ENCODE results near the gene HS6ST2.

DNA sequence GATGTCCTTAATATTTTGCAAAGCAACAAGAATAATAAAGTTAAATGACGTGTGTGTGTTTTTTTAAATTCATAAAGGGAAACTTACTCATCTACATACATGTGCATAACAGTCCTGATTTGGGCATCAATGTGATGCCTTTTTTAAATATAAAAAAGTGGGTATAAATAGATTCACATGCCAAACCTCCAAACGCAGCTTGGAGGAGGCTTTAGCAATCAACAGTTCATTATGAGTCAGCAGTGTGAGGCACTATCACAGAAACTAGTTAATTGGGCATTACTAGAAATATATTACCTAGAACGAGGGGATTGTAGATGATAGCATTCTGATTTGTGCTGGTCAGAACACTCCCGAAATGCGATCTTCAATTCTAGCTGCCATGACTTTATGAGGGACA lies 115.1 kb downstream of the HS6ST2 start:
- TF ChIP-seq EZH2 (IDR thresholded peaks at IDR 0.05; ENCODE audit: borderline replicate concordance, low read depth, low read length, severe bottlenecking) = no peak
- TF ChIP-seq, protein P1, sequence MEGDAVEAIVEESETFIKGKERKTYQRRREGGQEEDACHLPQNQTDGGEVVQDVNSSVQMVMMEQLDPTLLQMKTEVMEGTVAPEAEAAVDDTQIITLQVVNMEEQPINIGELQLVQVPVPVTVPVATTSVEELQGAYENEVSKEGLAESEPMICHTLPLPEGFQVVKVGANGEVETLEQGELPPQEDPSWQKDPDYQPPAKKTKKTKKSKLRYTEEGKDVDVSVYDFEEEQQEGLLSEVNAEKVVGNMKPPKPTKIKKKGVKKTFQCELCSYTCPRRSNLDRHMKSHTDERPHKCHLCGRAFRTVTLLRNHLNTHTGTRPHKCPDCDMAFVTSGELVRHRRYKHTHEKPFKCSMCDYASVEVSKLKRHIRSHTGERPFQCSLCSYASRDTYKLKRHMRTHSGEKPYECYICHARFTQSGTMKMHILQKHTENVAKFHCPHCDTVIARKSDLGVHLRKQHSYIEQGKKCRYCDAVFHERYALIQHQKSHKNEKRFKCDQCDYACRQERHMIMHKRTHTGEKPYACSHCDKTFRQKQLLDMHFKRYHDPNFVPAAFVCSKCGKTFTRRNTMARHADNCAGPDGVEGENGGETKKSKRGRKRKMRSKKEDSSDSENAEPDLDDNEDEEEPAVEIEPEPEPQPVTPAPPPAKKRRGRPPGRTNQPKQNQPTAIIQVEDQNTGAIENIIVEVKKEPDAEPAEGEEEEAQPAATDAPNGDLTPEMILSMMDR (IDR thresholded peaks at IDR 0.05; ENCODE audit: borderline replicate concordance, extremely low read depth, low read length, poor library complexity, severe bottlenecking) = no peak
